ENCODE data around the gene MIER3.

The MIER3 gene, protein sequence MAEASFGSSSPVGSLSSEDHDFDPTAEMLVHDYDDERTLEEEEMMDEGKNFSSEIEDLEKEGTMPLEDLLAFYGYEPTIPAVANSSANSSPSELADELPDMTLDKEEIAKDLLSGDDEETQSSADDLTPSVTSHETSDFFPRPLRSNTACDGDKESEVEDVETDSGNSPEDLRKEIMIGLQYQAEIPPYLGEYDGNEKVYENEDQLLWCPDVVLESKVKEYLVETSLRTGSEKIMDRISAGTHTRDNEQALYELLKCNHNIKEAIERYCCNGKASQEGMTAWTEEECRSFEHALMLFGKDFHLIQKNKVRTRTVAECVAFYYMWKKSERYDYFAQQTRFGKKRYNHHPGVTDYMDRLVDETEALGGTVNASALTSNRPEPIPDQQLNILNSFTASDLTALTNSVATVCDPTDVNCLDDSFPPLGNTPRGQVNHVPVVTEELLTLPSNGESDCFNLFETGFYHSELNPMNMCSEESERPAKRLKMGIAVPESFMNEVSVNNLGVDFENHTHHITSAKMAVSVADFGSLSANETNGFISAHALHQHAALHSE

DNA sequence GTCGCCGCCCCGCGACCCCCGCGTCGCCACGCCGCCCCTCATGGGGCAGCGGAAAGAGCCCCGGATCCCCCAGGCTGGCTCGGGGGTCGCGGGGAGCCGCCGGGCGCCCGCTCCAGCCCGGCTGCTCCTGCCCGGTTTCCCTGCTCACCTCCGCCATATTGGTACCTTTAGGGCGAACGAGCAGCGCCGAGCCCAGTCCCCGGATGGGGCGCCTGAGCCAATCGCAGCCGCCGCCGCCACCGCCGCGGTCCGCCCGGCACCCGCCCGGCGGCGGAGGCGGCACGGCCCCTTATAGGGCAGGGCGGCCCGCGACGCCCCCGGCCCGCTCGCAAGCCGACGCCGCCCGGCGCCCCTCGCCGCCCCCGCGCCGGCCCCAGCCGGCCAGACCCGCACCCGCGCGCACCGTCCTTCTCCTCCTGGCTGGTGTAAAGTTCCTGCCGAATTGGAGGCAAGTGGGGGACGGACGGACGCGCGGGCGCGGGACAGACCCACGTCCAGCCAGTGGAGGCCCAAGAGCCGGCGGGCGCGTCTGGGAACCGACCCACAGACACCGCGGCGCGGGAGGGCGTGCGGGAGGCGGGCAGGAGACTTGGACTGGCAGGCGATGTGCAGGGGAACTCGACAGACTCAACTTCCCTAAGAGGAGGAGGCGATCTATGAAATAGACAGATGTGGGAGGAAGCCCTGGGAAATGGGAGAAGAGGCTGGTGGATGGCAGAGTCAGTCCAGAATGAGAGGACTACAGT is at the start of gene MIER3:
Gene MIER3, minus strand, starts transcription at position 178 of the 746 bp plus-strand sequence. Its CDS starts 21 bp downstream, at position 157.
- H3K4me3 ChIP-seq (ENCODE audit: low read depth, low read length), result peak within 1 kb of the TSS; percentile 58
- DNase-seq (ENCODE audit: low read depth), result peak; percentile 74
- TF ChIP-seq, protein P1, sequence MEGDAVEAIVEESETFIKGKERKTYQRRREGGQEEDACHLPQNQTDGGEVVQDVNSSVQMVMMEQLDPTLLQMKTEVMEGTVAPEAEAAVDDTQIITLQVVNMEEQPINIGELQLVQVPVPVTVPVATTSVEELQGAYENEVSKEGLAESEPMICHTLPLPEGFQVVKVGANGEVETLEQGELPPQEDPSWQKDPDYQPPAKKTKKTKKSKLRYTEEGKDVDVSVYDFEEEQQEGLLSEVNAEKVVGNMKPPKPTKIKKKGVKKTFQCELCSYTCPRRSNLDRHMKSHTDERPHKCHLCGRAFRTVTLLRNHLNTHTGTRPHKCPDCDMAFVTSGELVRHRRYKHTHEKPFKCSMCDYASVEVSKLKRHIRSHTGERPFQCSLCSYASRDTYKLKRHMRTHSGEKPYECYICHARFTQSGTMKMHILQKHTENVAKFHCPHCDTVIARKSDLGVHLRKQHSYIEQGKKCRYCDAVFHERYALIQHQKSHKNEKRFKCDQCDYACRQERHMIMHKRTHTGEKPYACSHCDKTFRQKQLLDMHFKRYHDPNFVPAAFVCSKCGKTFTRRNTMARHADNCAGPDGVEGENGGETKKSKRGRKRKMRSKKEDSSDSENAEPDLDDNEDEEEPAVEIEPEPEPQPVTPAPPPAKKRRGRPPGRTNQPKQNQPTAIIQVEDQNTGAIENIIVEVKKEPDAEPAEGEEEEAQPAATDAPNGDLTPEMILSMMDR (conservative IDR thresholded peaks at IDR 0.05; ENCODE audit: low read depth, low read length), result no peak

DNA sequence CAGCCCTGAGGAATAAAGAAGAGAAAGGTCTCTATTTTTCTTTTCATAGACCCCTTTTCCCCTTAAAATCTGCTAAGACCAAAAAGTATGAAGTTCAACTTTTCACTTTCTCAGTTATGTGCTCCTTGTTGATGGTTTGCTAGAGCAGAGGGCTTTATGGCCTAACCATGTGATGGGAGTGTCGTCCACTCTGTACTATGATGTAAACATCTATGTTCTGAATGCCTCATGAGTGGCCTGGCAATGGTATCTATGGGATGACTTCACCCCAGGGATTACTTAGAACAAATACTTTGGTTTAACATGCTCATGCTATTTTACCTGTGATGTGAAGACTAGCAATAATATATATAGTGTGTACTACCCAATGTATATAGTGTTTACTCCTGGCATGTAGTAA is 43.7 kb upstream of the MIER3 start:
- H3K4me3 ChIP-seq (ENCODE audit: low read depth, low read length), result no peak overlapping the region
- no peak for DNase-seq (ENCODE audit: low read depth)
- TF ChIP-seq, protein P1 (conservative IDR thresholded peaks at IDR 0.05; ENCODE audit: low read depth, low read length), result no peak

DNA sequence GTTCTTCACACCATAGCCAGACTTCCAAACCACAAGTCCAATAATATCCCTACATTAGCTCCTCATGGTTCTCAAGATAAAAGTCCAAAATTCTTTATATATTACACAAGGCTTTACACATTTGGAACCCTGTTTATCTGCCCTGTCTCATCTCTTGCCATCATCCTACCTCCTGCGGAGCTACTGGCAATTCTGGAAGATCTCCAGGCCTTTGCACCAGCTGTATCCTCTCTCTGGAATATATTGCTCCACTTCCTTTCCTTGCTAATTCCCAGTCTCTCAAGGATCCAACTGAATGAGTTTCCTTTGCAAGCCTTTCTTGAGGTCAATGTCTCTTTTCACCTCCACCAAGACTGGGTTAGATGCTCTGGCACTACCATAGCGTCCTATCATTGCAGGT is 41.3 kb upstream of the MIER3 start:
- no peak overlapping the region for H3K4me3 ChIP-seq (ENCODE audit: low read depth, low read length)
- no peak for DNase-seq (ENCODE audit: low read depth)
- TF ChIP-seq, protein P1 (conservative IDR thresholded peaks at IDR 0.05; ENCODE audit: low read depth, low read length), result no peak

DNA sequence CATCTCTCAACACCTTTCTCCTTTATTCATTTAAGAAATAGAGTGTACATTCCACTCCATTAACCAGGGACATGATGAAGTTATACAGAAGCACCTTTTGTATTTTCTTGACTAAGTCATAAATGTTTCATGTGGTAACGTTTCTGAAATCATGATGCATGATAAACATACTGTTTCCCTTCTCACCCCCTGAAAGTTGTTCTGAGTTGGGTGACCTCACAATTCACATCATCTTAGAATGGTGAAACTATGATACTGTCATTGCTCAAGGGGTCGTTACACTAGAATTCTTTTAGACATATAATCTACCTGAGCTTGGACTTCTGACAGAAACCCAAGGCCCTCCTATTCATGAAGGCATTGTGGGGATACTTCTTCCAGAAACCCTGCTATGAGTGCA is 37.8 kb upstream of the MIER3 start:
- DNase-seq (ENCODE audit: low read depth), result no peak
- H3K4me3 ChIP-seq (ENCODE audit: low read depth, low read length), result no peak overlapping the region
- TF ChIP-seq, protein P1 (conservative IDR thresholded peaks at IDR 0.05; ENCODE audit: low read depth, low read length), result no peak

DNA sequence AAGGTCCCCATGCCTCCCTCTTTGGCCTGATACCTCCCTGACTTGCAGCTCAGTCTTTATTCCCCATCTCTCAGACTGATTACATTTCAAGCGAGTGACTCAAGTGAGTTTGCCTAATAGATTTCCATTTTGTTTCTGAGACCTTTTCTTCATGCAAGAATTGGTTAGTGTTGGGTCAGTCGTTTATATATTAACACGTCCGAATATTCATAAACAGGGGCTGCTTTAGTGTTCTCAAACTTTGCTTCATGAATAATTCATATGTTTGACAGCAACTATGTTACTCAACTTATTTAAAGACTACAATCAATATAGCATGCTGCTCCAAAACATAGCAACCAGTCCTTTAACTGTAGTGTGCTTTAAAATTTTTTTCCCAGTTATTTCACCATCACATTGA is 36.6 kb upstream of the MIER3 start:
- TF ChIP-seq, protein P1 (conservative IDR thresholded peaks at IDR 0.05; ENCODE audit: low read depth, low read length), result no peak
- no peak for DNase-seq (ENCODE audit: low read depth)
- H3K4me3 ChIP-seq (ENCODE audit: low read depth, low read length), result no peak overlapping the region

DNA sequence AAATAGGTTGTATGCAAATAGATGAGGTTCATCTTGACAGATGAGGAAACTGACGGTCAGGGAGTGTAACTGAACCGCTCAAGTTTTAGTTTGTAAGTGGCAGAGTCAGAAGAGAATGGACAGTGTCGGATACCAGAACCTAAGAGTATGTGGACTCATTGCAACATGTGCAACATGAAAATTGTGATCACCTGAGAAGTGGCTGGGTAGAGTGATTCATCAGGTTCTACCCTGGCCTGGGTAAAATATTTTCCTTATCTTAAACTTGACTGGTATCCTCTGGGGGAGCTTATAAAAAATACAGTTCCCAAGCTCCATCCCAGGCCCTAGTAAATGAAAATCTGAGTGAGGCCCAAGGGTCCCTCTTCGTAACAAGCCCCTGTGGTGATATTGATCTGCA is 35.2 kb upstream of the MIER3 start:
- no peak for DNase-seq (ENCODE audit: low read depth)
- TF ChIP-seq, protein P1 (conservative IDR thresholded peaks at IDR 0.05; ENCODE audit: low read depth, low read length), result no peak
- H3K4me3 ChIP-seq (ENCODE audit: low read depth, low read length), result no peak overlapping the region

All from choroid plexus epithelial cell (primary cell).